Thyroid gland (tissue), 4 donors: Measurements from ENCODE around the gene BLCAP. TPM values are rescaled to one million over a fixed set of nuclear protein-coding genes. Genes with fewer than 3 reads are reported as not detected.
"Not testable (repeated sequence)": the region's sequence is repeated elsewhere in the genome, so short reads cannot be mapped to it uniquely, and the experiment has no call there.

Source experiments
- DNase-seq, 2 donors: peaks; one replicate each; pipeline ENCODE4 v3.0.0-alpha.2; 2019
- H3K27ac ChIP-seq, 3 donors: fragments of 200-600 bp; sonication (generic); 1 replicate in 2 of 3; 2 replicates in 1 of 3; pipeline ENCODE4 v1.5.1; 2016 to 2019; ENCODE audit warnings: mild to moderate bottlenecking in 1 of 3, moderate library complexity in 1 of 3
- H3K27me3 ChIP-seq: fragments of 200-600 bp; sonication (generic); one replicate; pipeline ENCODE4 v1.5.1; 2019
- H3K36me3 ChIP-seq, 2 donors: fragments of 200-600 bp; sonication (generic); one replicate each; pipeline ENCODE4 v1.5.1; 2016 to 2019
- H3K4me1 ChIP-seq, 2 donors: fragments of 200-600 bp; sonication (generic); one replicate each; pipeline ENCODE4 v1.5.1; 2017 to 2019
- H3K4me3 ChIP-seq, 3 donors: fragments of 200-600 bp; sonication (generic); replicated peaks in 1 of 3; 1 replicate in 2 of 3; 2 replicates in 1 of 3; pipeline ENCODE4 v1.5.1; 2016; ENCODE audit warnings: mild to moderate bottlenecking in 1 of 3
- H3K9me3 ChIP-seq: fragments of 200-600 bp; sonication (generic); one replicate; pipeline ENCODE4 v1.5.1; 2017
- CTCF ChIP-seq, 6 experiments: fragments of 200-600 bp in 3 of 6; fragments of 450-650 bp in 3 of 6; sonication (generic) in 3 of 6; IDR thresholded peaks; one replicate each; pipeline ENCODE4 v1.5.1; 2016 to 2019; ENCODE audit warnings: antibody characterized with exemption in 6 of 6, mild to moderate bottlenecking in 2 of 6, inconsistent platforms in 1 of 6, moderate library complexity in 1 of 6
- POLR2A ChIP-seq, 2 donors: fragments of 450-650 bp; IDR thresholded peaks; one replicate each; pipeline ENCODE4 v1.6.1; 2017; ENCODE audit warnings: antibody characterized with exemption in 2 of 2, mild to moderate bottlenecking in 2 of 2, moderate library complexity in 1 of 2
- WGBS, 2 donors: methylation state at CpG; one replicate each; pipeline ENCODE4 v1.1.5; 2017; 5-methylcytosine and 5-hydroxymethylcytosine counted together
- intact Hi-C: fragments of 100-400 bp; cut with DNase I; formaldehyde crosslinking; loops from one replicate; pipeline ENCODE4 v1.15.1; 2023
- total RNA-seq, 4 donors: library from RNA; depleted of rRNA; stranded (reverse); fragments of >200 nt; gene quantifications; one replicate each; pipeline ENCODE4 v1.2.3, GENCODE V29; 2016

Gene BLCAP
- total RNA-seq, 4 donors from 2014 or later, result 56.6 to 80.3 (median 64.5) TPM

GRCh38 chr20:37545516-37545915, 17.8 kb upstream of the BLCAP start:
- WGBS, 2 donors, result 84 to 96% methylated on average over 1 of the region's 1 CpG
- TF ChIP-seq CTCF (IDR thresholded peaks at IDR 0.05), result no peak
- TF ChIP-seq POLR2A (IDR thresholded peaks at IDR 0.05), result no peak
- intact Hi-C loops, result no loop called here
- Histone ChIP-seq H3K4me3 (no peak overlapping the region), H3K36me3 (no peaks in the 10 kb centered on the region), H3K4me1 (no peaks in the 10 kb centered on the region), H3K9me3 (no peaks in the 10 kb centered on the region), H3K27me3 (no peaks in the 10 kb centered on the region), H3K27ac (no peak overlapping the region)
- no peak for DNase-seq

- intact Hi-C loops, result no loop called here
These were observed 16.7 kb upstream of the BLCAP start for GRCh38 chr20:37544386-37544785.

DNA sequence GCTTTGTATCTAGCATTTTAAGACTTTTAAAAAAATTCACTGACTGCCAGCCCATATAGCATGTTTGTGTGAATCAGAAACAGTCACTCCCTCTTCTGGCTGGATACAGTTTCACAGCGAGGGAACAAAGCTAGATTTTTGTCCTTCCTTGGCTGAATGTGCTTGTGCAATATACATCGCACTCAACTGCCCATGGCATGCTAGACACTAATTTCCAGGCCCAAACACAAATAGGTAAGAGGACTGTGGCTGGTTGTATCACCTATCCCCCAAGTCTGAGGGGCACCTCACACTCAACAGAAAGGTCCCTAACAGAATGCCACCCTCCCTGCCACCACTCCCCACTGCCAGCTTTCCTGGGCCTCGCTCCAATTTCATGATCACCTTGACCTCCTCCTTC, 16.2 kb upstream of the BLCAP start:
- Histone ChIP-seq H3K4me3 (no peak overlapping the region), H3K4me1 (no peaks in the 10 kb centered on the region), H3K9me3 (no peaks in the 10 kb centered on the region), H3K36me3 (no peaks in the 10 kb centered on the region), H3K27me3 (no peaks in the 10 kb centered on the region), H3K27ac (no peak overlapping the region)
- intact Hi-C loops, result no loop called here
- 62 to 69% methylated on average over 3 of the region's 3 CpGs for WGBS, 2 donors
- no peak for TF ChIP-seq POLR2A (IDR thresholded peaks at IDR 0.05)
- no peak for TF ChIP-seq CTCF (IDR thresholded peaks at IDR 0.05)
- no peak for DNase-seq

More at GRCh38 chr20:37544386-37544785, 16.7 kb upstream of the BLCAP start:
- no peaks in the 10 kb centered on the region for H3K4me1 ChIP-seq
- H3K4me3 ChIP-seq, result no peak overlapping the region
- no peak overlapping the region for H3K27ac ChIP-seq
- no peaks in the 10 kb centered on the region for H3K36me3 ChIP-seq
- no peak for TF ChIP-seq POLR2A (IDR thresholded peaks at IDR 0.05)
- DNase-seq, result no peak
- 67 to 93% methylated on average over 3 of the region's 3 CpGs for WGBS, 2 donors
- H3K27me3 ChIP-seq, result no peaks in the 10 kb centered on the region
- H3K9me3 ChIP-seq, result no peaks in the 10 kb centered on the region

DNA sequence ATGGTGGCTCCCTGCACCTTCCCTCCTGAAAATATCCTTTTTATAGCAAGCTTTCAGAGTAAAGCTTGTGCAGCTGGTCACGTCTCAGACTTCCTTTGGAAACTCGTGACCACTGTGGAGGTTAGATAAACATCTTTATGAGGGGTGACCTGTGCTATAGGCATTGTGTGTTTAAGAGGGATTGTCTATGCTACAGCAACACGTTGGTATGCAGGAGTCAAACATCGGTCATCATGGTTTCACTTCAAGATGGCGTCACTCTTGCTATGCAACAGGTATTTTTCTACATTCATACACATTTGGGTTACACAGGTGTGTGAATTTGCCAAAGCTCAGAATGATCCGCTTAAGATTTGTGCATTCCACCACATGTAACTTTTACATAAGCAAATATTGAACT, 14.6 kb upstream of the BLCAP start:
- intact Hi-C loops, result no loop called here
- H3K4me3 ChIP-seq, result no peak overlapping the region
- H3K27me3 ChIP-seq, result no peaks in the 10 kb centered on the region
- DNase-seq, result no peak
- 55 to 62% methylated on average over 6 of the region's 6 CpGs for whole genome bisulfite sequencing, 2 donors
- no peak overlapping the region for H3K27ac ChIP-seq
- no peaks in the 10 kb centered on the region for H3K9me3 ChIP-seq
- no peaks in the 10 kb centered on the region for H3K4me1 ChIP-seq
- no peaks in the 10 kb centered on the region for H3K36me3 ChIP-seq
- TF ChIP-seq POLR2A (IDR thresholded peaks at IDR 0.05) (no peak), CTCF (IDR thresholded peaks at IDR 0.05) (no peak)

GRCh38 chr20:37541326-37541725, 13.7 kb upstream of the BLCAP start:
- WGBS, 2 donors, result 93 to 96% methylated on average over 5 of the region's 5 CpGs
- TF ChIP-seq POLR2A (IDR thresholded peaks at IDR 0.05), result no peak
- no peak for TF ChIP-seq CTCF (IDR thresholded peaks at IDR 0.05)
- intact Hi-C loops, result no loop called here
- no peaks in the 10 kb centered on the region for H3K27me3 ChIP-seq
- no peak for DNase-seq
- no peaks in the 10 kb centered on the region for H3K9me3 ChIP-seq
- H3K4me1 ChIP-seq, result no peaks in the 10 kb centered on the region
- no peaks in the 10 kb centered on the region for H3K36me3 ChIP-seq
- H3K27ac ChIP-seq, result no peak overlapping the region
- H3K4me3 ChIP-seq, result no peak overlapping the region

GRCh38 chr20:37540838-37541237, 13.2 kb upstream of the BLCAP start:
- intact Hi-C loops, H3K9me3 ChIP-seq, H3K27me3 ChIP-seq, DNase-seq, H3K36me3 ChIP-seq, H3K4me1 ChIP-seq, H3K27ac ChIP-seq, H3K4me3 ChIP-seq: not testable (repeated sequence)
- 89% methylated on average over 1 of the region's 1 CpG for WGBS, 2 donors
